ENCODE results near the gene KCNF1. TPM values are rescaled to one million over a fixed set of nuclear protein-coding genes. Genes with fewer than 3 reads are reported as not detected.

Gene KCNF1
- total RNA-seq: 0.55 and 0.71 TPM in 2 replicates
- long read RNA-seq: 0 reads

DNA sequence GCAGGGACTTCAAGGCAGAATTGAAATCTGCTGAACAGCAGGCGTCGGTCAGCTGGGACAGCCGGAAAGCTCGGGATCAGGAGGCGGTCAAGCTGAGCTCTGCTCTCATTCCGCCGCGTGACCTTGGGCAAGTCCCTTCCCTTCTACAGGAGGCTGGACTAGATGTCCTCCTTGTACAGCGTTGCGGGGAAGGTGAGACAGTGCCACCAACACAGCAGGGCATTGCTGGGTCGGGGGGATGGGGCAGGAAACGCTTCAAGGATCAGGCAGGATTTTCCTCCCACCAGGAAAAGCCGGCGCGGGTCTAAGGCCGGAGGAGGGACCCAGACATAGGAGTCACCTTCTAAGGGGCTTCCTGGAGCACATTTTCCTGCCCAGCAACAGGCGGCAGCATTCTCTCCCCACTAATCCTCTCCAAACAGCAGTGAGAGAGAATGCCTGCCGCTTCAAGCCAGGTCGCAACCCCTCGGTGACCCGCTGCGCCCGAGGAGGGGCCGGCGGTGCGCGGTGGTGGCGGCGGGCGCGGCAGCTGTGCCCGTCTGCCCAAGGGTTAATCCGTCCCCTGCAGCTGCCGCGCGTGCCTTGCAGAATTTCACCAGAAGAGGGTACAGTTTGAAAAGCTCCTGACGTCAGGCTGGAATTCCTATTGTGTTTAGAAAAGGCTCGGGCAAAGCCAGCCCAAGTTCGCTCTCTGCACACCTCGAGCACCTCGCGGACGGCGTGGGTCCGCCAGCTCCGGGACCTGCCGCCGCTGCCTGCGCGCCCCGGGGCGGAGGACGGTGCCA is at the start of gene KCNF1:
Gene KCNF1 (plus strand): TSS at position 644 of the 785 bp plus-strand sequence. CDS start 493 bp downstream, outside the sequence.
- Mint-ChIP-seq H3K36me3 (ENCODE audit: insufficient read depth) (no peaks in the 10 kb centered on the region), H3K4me1 (ENCODE audit: low read depth) (peaks cover 5% of the 10 kb centered on the region), H3K9me3 (ENCODE audit: low read depth) (no peaks in the 10 kb centered on the region), H3K27ac (peak within 1 kb of the TSS; percentile 9), H3K27me3 (peaks cover 60% of the 10 kb centered on the region), H3K4me3 (ENCODE audit: low read depth) (peak within 1 kb of the TSS; percentile 65)
- peak; percentile 33 for TF ChIP-seq CTCF (IDR thresholded peaks at IDR 0.05; ENCODE audit: unreplicated experiment)
- DNase-seq (ENCODE audit: low spot score, unreplicated experiment): peak; percentile 52

- no peak for TF ChIP-seq CTCF (IDR thresholded peaks at IDR 0.05; ENCODE audit: unreplicated experiment)
- peaks cover 24% of the 10 kb centered on the region for H3K27me3 Mint-ChIP-seq
- no peaks in the 10 kb centered on the region for H3K4me1 Mint-ChIP-seq (ENCODE audit: low read depth)
- H3K27ac Mint-ChIP-seq: no peak overlapping the region
- H3K9me3 Mint-ChIP-seq (ENCODE audit: low read depth): no peaks in the 10 kb centered on the region
- no peaks in the 10 kb centered on the region for H3K36me3 Mint-ChIP-seq (ENCODE audit: insufficient read depth)
- no peak overlapping the region for H3K4me3 Mint-ChIP-seq (ENCODE audit: low read depth)
- DNase-seq (ENCODE audit: low spot score, unreplicated experiment): no peak
Measured at GRCh38 chr2:10862330-10862729, 49.4 kb upstream of the KCNF1 start.

- Mint-ChIP-seq H3K27me3 (peaks cover 24% of the 10 kb centered on the region), H3K4me1 (ENCODE audit: low read depth) (no peaks in the 10 kb centered on the region), H3K36me3 (ENCODE audit: insufficient read depth) (no peaks in the 10 kb centered on the region), H3K9me3 (ENCODE audit: low read depth) (no peaks in the 10 kb centered on the region), H3K4me3 (ENCODE audit: low read depth) (no peak overlapping the region), H3K27ac (no peak overlapping the region)
- no peak for DNase-seq (ENCODE audit: low spot score, unreplicated experiment)
- TF ChIP-seq CTCF (IDR thresholded peaks at IDR 0.05; ENCODE audit: unreplicated experiment): no peak
Measured at GRCh38 chr2:10863047-10863446, 48.7 kb upstream of the KCNF1 start.

GRCh38 chr2:10863837-10864236 is 47.9 kb upstream of the KCNF1 start:
- H3K27me3 Mint-ChIP-seq: peaks cover 24% of the 10 kb centered on the region
- H3K27ac Mint-ChIP-seq: no peak overlapping the region
- no peak for DNase-seq (ENCODE audit: low spot score, unreplicated experiment)
- H3K36me3 Mint-ChIP-seq (ENCODE audit: insufficient read depth): no peaks in the 10 kb centered on the region
- H3K9me3 Mint-ChIP-seq (ENCODE audit: low read depth): no peaks in the 10 kb centered on the region
- no peak for TF ChIP-seq CTCF (IDR thresholded peaks at IDR 0.05; ENCODE audit: unreplicated experiment)
- no peak overlapping the region for H3K4me3 Mint-ChIP-seq (ENCODE audit: low read depth)
- H3K4me1 Mint-ChIP-seq (ENCODE audit: low read depth): no peaks in the 10 kb centered on the region

DNA sequence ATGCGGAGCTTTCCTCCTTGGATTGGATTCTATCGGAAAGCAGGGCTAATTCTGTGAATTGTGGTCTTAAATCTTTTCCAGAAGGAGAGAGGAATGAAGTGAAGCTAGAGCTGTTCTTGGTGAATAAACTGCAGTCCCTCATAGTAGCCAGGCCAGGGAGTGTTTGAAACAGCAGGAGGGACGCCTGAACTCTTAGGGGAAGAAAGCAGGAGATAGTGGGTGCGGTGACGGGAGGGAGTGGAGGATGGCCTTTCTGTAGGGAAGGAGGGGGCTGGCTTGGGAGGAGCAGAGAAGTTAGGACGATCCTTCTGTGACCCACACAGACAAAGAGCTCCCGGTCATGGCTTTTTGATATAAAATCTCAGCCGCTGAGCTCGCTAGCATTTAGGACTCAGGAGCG is 47.5 kb upstream of the KCNF1 start:
- DNase-seq (ENCODE audit: low spot score, unreplicated experiment): no peak
- Mint-ChIP-seq H3K4me1 (ENCODE audit: low read depth) (no peaks in the 10 kb centered on the region), H3K36me3 (ENCODE audit: insufficient read depth) (no peaks in the 10 kb centered on the region), H3K9me3 (ENCODE audit: low read depth) (no peaks in the 10 kb centered on the region), H3K27ac (no peak overlapping the region), H3K27me3 (peaks cover 24% of the 10 kb centered on the region), H3K4me3 (ENCODE audit: low read depth) (no peak overlapping the region)
- no peak for TF ChIP-seq CTCF (IDR thresholded peaks at IDR 0.05; ENCODE audit: unreplicated experiment)
